GM12878 (cell line): ENCODE measurements around the gene PLA2G15. TPM values are rescaled to one million over a fixed set of nuclear protein-coding genes. Genes with fewer than 3 reads are reported as not detected.

Experiments used
- BCL11A ChIP-seq: IDR thresholded peaks from 2 replicates; pipeline ENCODE4 v1.6.1; 2011; ENCODE audit warnings: low read depth, low read length
- CHD2 ChIP-seq: IDR thresholded peaks from 2 replicates; pipeline ENCODE4 v1.6.1; 2011; ENCODE audit warnings: low read depth, low read length, improper control_type of control experiment, borderline replicate concordance
- FOS ChIP-seq: IDR thresholded peaks from 3 replicates; pipeline ENCODE4 v1.6.1; 2011; ENCODE audit warnings: borderline replicate concordance; ENCODE audit not compliant: insufficient read length; ENCODE audit errors: extremely low read depth
- FOXM1 ChIP-seq: IDR thresholded peaks from 2 replicates; pipeline ENCODE4 v1.6.1; 2012; ENCODE audit warnings: low read depth, mild to moderate bottlenecking, inconsistent platforms, low read length, moderate library complexity
- MTA2 ChIP-seq: fragments of 450-650 bp; IDR thresholded peaks from 2 replicates; pipeline ENCODE4 v1.6.1; 2016; ENCODE audit warnings: low read depth, mild to moderate bottlenecking, moderate library complexity
- POLR2AphosphoS5 ChIP-seq: IDR thresholded peaks from 2 replicates; pipeline ENCODE4 v1.6.1; 2011; ENCODE audit warnings: mild to moderate bottlenecking, low read length, inconsistent platforms
- RAD21 ChIP-seq: IDR thresholded peaks from 2 replicates; pipeline ENCODE4 v1.6.1; 2011; ENCODE audit warnings: mild to moderate bottlenecking, low read depth, low read length, moderate library complexity; ENCODE audit not compliant: insufficient read depth
- RAD51 ChIP-seq: fragments of 450-650 bp; IDR thresholded peaks from 2 replicates; pipeline ENCODE4 v1.6.1; 2016; ENCODE audit warnings: moderate library complexity, mild to moderate bottlenecking, inconsistent platforms
- SIN3A ChIP-seq: IDR thresholded peaks from 2 replicates; pipeline ENCODE4 v1.6.1; 2012; ENCODE audit warnings: low read depth, low read length, improper control_type of control experiment
- TCF3 ChIP-seq: IDR thresholded peaks from 2 replicates; pipeline ENCODE4 v1.6.1; 2012; ENCODE audit warnings: low read depth, mild to moderate bottlenecking, low read length, borderline replicate concordance; ENCODE audit not compliant: insufficient read depth
- YY1 ChIP-seq: IDR thresholded peaks from 2 replicates; pipeline ENCODE4 v1.6.1; 2011; ENCODE audit warnings: low read depth, mild to moderate bottlenecking, low read length
- polyA plus RNA-seq, 11 experiments: library from polyadenylated mRNA; depleted of rRNA in 4 of 11; unstranded in 6 of 11; stranded (reverse) in 5 of 11; fragments of >200 nt; fragmentation: Nextera tagmentation in 4 of 11; fragmentation: Illumina TruSeq in 1 of 11; extraction: Ambion mirVana in 4 of 11; extraction: Trizol in 1 of 11; gene quantifications; 1 replicate in 1 of 11; 2 replicates in 10 of 11; pipeline versions ENCODE4 v1.2.1 to v1.2.3, GENCODE V29; 2011 to 2016; ENCODE audit warnings: inconsistent platforms in 2 of 11, missing spikeins in 2 of 11, low read depth in 1 of 11
- total RNA-seq, 4 experiments: library from RNA; depleted of rRNA in 3 of 4; stranded (reverse); fragments of >200 nt in 3 of 4; fragmentation: Illumina TruSeq in 1 of 4; extraction: Trizol in 1 of 4; gene quantifications; 2 replicates each; pipeline versions ENCODE4 v1.2.1 to v1.2.3, GENCODE V29; 2013 to 2021
- TF ChIP-seq, protein P1 (sequence below): fragments of 450-650 bp; IDR thresholded peaks from 2 replicates; pipeline ENCODE4 v1.6.1; 2018; ENCODE audit warnings: borderline replicate concordance, mild to moderate bottlenecking; ENCODE audit not compliant: partially characterized antibody
- TF ChIP-seq, protein P2 (sequence below), 3 experiments: IDR thresholded peaks in 2 of 3; conservative IDR thresholded peaks in 1 of 3; 2 replicates each; pipeline ENCODE4 v1.5.1; 2011; ENCODE audit warnings: low read depth in 3 of 3, low read length in 3 of 3, mild to moderate bottlenecking in 3 of 3, control low read depth in 2 of 3, moderate library complexity in 2 of 3, inconsistent platforms in 1 of 3, mixed read lengths in 1 of 3; ENCODE audit not compliant: control insufficient read depth in 2 of 3, insufficient read depth in 1 of 3; ENCODE audit errors: extremely low read depth in 1 of 3
- TF ChIP-seq, protein P3 (sequence below): fragments of 150-350 bp; IDR thresholded peaks from 2 replicates; pipeline ENCODE4 v1.6.1; 2016; ENCODE audit warnings: low read depth, low read length
- TF ChIP-seq, protein P4 (sequence below): fragments of 450-650 bp; conservative IDR thresholded peaks from 2 replicates; pipeline ENCODE4 v1.6.1; 2017; ENCODE audit warnings: mild to moderate bottlenecking, moderate library complexity
- TF ChIP-seq, protein P5 (sequence below): IDR thresholded peaks from 2 replicates; pipeline ENCODE4 v1.6.1; 2011; ENCODE audit warnings: low read depth, low read length, improper control_type of control experiment, borderline replicate concordance
- TF ChIP-seq, protein P6 (sequence below): fragments of 450-650 bp; IDR thresholded peaks from 2 replicates; pipeline ENCODE4 v1.6.1; 2016; ENCODE audit warnings: mild to moderate bottlenecking

Gene PLA2G15
- total and polyA plus RNA-seq, 10 of the 15 experiments (the other 5 are each of a cell fraction or from before 2014, with no cell fraction given) = 0.31 to 9.4 (median 6.8) TPM

DNA sequence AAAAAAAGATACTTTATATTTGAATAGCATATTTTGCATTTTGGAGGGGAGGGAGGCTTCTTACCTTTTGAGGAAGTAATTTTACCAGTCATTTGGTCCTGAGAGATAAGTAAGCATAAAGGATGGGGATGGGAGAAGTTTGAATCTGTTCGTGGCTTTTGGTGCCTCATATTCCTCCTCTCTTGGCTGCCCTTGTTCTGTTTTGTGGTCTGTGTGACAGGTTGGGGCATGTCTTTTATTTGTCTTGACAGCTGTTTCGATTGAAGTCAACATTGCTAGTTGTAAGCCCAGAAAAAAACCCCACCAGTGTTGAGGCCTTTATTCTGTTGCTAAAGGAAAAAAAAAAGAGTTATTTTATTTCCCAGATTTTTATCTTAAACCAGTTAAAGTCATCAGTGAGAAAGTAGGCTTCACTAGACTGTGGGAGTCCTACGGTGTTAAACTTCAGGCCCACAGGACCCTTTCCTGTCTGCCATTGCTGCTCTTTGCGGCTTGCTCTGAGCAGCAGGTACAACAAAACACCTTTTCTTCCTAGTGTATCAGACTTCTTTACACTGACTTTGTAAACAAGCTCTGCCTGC lies 30.5 kb downstream of the PLA2G15 start (continued):
- TF ChIP-seq, protein P1, sequence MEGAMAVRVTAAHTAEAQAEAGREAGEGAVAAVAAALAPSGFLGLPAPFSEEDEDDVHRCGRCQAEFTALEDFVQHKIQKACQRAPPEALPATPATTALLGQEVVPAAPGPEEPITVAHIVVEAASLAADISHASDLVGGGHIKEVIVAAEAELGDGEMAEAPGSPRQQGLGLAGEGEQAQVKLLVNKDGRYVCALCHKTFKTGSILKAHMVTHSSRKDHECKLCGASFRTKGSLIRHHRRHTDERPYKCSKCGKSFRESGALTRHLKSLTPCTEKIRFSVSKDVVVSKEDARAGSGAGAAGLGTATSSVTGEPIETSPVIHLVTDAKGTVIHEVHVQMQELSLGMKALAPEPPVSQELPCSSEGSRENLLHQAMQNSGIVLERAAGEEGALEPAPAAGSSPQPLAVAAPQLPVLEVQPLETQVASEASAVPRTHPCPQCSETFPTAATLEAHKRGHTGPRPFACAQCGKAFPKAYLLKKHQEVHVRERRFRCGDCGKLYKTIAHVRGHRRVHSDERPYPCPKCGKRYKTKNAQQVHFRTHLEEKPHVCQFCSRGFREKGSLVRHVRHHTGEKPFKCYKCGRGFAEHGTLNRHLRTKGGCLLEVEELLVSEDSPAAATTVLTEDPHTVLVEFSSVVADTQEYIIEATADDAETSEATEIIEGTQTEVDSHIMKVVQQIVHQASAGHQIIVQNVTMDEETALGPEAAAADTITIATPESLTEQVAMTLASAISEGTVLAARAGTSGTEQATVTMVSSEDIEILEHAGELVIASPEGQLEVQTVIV = no peak
- no peak for TF ChIP-seq POLR2AphosphoS5
- TF ChIP-seq YY1 = peak; percentile 40; the same call in 1 of the 2 replicates
- TF ChIP-seq SIN3A = peak; percentile 80
- TF ChIP-seq FOS = no peak
- TF ChIP-seq, protein P2, sequence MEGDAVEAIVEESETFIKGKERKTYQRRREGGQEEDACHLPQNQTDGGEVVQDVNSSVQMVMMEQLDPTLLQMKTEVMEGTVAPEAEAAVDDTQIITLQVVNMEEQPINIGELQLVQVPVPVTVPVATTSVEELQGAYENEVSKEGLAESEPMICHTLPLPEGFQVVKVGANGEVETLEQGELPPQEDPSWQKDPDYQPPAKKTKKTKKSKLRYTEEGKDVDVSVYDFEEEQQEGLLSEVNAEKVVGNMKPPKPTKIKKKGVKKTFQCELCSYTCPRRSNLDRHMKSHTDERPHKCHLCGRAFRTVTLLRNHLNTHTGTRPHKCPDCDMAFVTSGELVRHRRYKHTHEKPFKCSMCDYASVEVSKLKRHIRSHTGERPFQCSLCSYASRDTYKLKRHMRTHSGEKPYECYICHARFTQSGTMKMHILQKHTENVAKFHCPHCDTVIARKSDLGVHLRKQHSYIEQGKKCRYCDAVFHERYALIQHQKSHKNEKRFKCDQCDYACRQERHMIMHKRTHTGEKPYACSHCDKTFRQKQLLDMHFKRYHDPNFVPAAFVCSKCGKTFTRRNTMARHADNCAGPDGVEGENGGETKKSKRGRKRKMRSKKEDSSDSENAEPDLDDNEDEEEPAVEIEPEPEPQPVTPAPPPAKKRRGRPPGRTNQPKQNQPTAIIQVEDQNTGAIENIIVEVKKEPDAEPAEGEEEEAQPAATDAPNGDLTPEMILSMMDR (IDR thresholded peaks at IDR 0.05 in 2 of 3, conservative IDR thresholded peaks at IDR 0.05 in 1 of 3; ENCODE audit: control insufficient read depth in 2 of 3, extremely low read depth in 1 of 3, insufficient read depth in 1 of 3, low read depth in 3 of 3, low read length in 3 of 3) = no peak
- TF ChIP-seq BCL11A = peak; percentile 74
- TF ChIP-seq, protein P3, sequence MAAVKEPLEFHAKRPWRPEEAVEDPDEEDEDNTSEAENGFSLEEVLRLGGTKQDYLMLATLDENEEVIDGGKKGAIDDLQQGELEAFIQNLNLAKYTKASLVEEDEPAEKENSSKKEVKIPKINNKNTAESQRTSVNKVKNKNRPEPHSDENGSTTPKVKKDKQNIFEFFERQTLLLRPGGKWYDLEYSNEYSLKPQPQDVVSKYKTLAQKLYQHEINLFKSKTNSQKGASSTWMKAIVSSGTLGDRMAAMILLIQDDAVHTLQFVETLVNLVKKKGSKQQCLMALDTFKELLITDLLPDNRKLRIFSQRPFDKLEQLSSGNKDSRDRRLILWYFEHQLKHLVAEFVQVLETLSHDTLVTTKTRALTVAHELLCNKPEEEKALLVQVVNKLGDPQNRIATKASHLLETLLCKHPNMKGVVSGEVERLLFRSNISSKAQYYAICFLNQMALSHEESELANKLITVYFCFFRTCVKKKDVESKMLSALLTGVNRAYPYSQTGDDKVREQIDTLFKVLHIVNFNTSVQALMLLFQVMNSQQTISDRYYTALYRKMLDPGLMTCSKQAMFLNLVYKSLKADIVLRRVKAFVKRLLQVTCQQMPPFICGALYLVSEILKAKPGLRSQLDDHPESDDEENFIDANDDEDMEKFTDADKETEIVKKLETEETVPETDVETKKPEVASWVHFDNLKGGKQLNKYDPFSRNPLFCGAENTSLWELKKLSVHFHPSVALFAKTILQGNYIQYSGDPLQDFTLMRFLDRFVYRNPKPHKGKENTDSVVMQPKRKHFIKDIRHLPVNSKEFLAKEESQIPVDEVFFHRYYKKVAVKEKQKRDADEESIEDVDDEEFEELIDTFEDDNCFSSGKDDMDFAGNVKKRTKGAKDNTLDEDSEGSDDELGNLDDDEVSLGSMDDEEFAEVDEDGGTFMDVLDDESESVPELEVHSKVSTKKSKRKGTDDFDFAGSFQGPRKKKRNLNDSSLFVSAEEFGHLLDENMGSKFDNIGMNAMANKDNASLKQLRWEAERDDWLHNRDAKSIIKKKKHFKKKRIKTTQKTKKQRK = no peak
- TF ChIP-seq, protein P4, sequence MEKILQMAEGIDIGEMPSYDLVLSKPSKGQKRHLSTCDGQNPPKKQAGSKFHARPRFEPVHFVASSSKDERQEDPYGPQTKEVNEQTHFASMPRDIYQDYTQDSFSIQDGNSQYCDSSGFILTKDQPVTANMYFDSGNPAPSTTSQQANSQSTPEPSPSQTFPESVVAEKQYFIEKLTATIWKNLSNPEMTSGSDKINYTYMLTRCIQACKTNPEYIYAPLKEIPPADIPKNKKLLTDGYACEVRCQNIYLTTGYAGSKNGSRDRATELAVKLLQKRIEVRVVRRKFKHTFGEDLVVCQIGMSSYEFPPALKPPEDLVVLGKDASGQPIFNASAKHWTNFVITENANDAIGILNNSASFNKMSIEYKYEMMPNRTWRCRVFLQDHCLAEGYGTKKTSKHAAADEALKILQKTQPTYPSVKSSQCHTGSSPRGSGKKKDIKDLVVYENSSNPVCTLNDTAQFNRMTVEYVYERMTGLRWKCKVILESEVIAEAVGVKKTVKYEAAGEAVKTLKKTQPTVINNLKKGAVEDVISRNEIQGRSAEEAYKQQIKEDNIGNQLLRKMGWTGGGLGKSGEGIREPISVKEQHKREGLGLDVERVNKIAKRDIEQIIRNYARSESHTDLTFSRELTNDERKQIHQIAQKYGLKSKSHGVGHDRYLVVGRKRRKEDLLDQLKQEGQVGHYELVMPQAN = peak; percentile 75
- TF ChIP-seq CHD2 = no peak
- peak; percentile 81; the same call in 1 of the 2 replicates for TF ChIP-seq MTA2
- TF ChIP-seq, protein P5, sequence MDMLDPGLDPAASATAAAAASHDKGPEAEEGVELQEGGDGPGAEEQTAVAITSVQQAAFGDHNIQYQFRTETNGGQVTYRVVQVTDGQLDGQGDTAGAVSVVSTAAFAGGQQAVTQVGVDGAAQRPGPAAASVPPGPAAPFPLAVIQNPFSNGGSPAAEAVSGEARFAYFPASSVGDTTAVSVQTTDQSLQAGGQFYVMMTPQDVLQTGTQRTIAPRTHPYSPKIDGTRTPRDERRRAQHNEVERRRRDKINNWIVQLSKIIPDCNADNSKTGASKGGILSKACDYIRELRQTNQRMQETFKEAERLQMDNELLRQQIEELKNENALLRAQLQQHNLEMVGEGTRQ = no peak
- TF ChIP-seq, protein P6, sequence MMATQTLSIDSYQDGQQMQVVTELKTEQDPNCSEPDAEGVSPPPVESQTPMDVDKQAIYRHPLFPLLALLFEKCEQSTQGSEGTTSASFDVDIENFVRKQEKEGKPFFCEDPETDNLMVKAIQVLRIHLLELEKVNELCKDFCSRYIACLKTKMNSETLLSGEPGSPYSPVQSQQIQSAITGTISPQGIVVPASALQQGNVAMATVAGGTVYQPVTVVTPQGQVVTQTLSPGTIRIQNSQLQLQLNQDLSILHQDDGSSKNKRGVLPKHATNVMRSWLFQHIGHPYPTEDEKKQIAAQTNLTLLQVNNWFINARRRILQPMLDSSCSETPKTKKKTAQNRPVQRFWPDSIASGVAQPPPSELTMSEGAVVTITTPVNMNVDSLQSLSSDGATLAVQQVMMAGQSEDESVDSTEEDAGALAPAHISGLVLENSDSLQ = peak; percentile 71
- peak; percentile 74 for TF ChIP-seq FOXM1
- 0 out of 2 replicates have a peak, but pooled peaks have one; percentile 18 for TF ChIP-seq RAD51
- no peak for TF ChIP-seq RAD21
- TF ChIP-seq TCF3 = peak; percentile 54; the same call in 1 of the 2 replicates
